Cardiac muscle cell (in vitro differentiated cells and primary cell): ENCODE measurements around the gene SMTNL2. TPM values are rescaled to one million over a fixed set of nuclear protein-coding genes. Genes with fewer than 3 reads are reported as not detected.

ENCODE experiments used
- DNase-seq, 2 donors: peaks; one replicate each; pipeline versions ENCODE4 v3.0.0 to v3.0.0-alpha.2; 2010 to 2017; ENCODE audit warnings: low read depth in 1 of 2, low spot score in 1 of 2
- H3K27ac ChIP-seq: fragments of 200-600 bp; sonication (generic); 2 replicates; pipeline ENCODE4 v1.5.1; 2016
- H3K27me3 ChIP-seq: fragments of 200-600 bp; sonication (generic); 2 replicates; pipeline ENCODE4 v1.6.0; 2016; ENCODE audit warnings: control low read depth
- H3K36me3 ChIP-seq: fragments of 200-600 bp; sonication (generic); 2 replicates; pipeline ENCODE4 v1.5.1; 2016; ENCODE audit warnings: control low read depth
- H3K4me1 ChIP-seq: fragments of 200-600 bp; sonication (generic); 2 replicates; pipeline ENCODE4 v1.8.1; 2017; ENCODE audit warnings: low read depth, mild to moderate bottlenecking, mixed run types
- H3K4me3 ChIP-seq: fragments of 200-600 bp; sonication (generic); 2 replicates; pipeline ENCODE4 v1.5.1; 2016; ENCODE audit warnings: mild to moderate bottlenecking
- H3K9me3 ChIP-seq: fragments of 200-600 bp; sonication (generic); 2 replicates; pipeline ENCODE4 v1.5.1; 2017; ENCODE audit warnings: low read depth, mild to moderate bottlenecking, control low read depth
- CTCF ChIP-seq: IDR thresholded peaks from 2 replicates; pipeline ENCODE4 v1.5.1; 2012; ENCODE audit warnings: low read depth, mild to moderate bottlenecking, low read length
- polyA plus RNA-seq: library from polyadenylated mRNA; unstranded; fragments of >200 nt; fragmentation: Nextera tagmentation; extraction: Ambion mirVana; gene quantifications from 2 replicates; pipeline ENCODE4 v1.2.1, GENCODE V29; 2016
- total RNA-seq: library from RNA; depleted of rRNA; stranded (reverse); fragments of >200 nt; gene quantifications from 2 replicates; pipeline ENCODE4 v1.2.3, GENCODE V29; 2016

Gene SMTNL2
- total and polyA plus RNA-seq, 2 experiments from 2014 or later: 184 to 269 TPM

- TF ChIP-seq CTCF: no peak
- peak overlapping the region; percentile 34 for H3K27ac ChIP-seq
- no peak overlapping the region for H3K4me3 ChIP-seq
- H3K36me3 ChIP-seq: peaks cover 16% of the 10 kb centered on the region
- H3K4me1 ChIP-seq: peaks cover 80% of the 10 kb centered on the region
- H3K9me3 ChIP-seq: no peaks in the 10 kb centered on the region
- no peaks in the 10 kb centered on the region for H3K27me3 ChIP-seq
- peak in 1 of 2 donors; percentile 85 for DNase-seq
These were observed 21.5 kb downstream of the SMTNL2 start for GRCh38 chr17:4605826-4606225.

GRCh38 chr17:4607261-4607741, 23.0 kb downstream of the SMTNL2 start:
- peak in 1 of 2 donors; percentile 68 for DNase-seq
- H3K36me3 ChIP-seq: peaks cover 16% of the 10 kb centered on the region
- H3K27ac ChIP-seq: peak overlapping the region; percentile 96
- no peaks in the 10 kb centered on the region for H3K27me3 ChIP-seq
- no peaks in the 10 kb centered on the region for H3K9me3 ChIP-seq
- TF ChIP-seq CTCF: no peak
- peaks cover 74% of the 10 kb centered on the region for H3K4me1 ChIP-seq
- no peak overlapping the region for H3K4me3 ChIP-seq

GRCh38 chr17:4607773-4608187, 23.5 kb downstream of the SMTNL2 start:
- peaks cover 13% of the 10 kb centered on the region for H3K36me3 ChIP-seq
- TF ChIP-seq CTCF: no peak
- H3K4me3 ChIP-seq: no peak overlapping the region
- peak; percentile 67 to 89 for DNase-seq
- H3K27me3 ChIP-seq: no peaks in the 10 kb centered on the region
- peaks cover 72% of the 10 kb centered on the region for H3K4me1 ChIP-seq
- H3K9me3 ChIP-seq: no peaks in the 10 kb centered on the region
- peak overlapping the region; percentile 96 for H3K27ac ChIP-seq

- H3K9me3 ChIP-seq: no peaks in the 10 kb centered on the region
- DNase-seq: no peak
- TF ChIP-seq CTCF: no peak
- peaks cover 62% of the 10 kb centered on the region for H3K4me1 ChIP-seq
- H3K36me3 ChIP-seq: peaks cover 9% of the 10 kb centered on the region
- peak overlapping the region; percentile 96 for H3K27ac ChIP-seq
- H3K27me3 ChIP-seq: no peaks in the 10 kb centered on the region
- no peak overlapping the region for H3K4me3 ChIP-seq
These were observed 25.4 kb downstream of the SMTNL2 start for GRCh38 chr17:4609761-4610160.

- no peak for TF ChIP-seq CTCF
- Histone ChIP-seq H3K9me3 (no peaks in the 10 kb centered on the region), H3K36me3 (peaks cover 9% of the 10 kb centered on the region), H3K4me3 (no peak overlapping the region), H3K4me1 (peaks cover 60% of the 10 kb centered on the region), H3K27ac (peak overlapping the region; percentile 96), H3K27me3 (no peaks in the 10 kb centered on the region)
- no peak for DNase-seq
These were observed 25.8 kb downstream of the SMTNL2 start for GRCh38 chr17:4610162-4610561.
